ENCODE data around the gene MTM1. TPM values are rescaled to one million over a fixed set of nuclear protein-coding genes. Genes with fewer than 3 reads are reported as not detected.

Gene MTM1
- total RNA-seq, 1 donor = 9.8 TPM

DNA sequence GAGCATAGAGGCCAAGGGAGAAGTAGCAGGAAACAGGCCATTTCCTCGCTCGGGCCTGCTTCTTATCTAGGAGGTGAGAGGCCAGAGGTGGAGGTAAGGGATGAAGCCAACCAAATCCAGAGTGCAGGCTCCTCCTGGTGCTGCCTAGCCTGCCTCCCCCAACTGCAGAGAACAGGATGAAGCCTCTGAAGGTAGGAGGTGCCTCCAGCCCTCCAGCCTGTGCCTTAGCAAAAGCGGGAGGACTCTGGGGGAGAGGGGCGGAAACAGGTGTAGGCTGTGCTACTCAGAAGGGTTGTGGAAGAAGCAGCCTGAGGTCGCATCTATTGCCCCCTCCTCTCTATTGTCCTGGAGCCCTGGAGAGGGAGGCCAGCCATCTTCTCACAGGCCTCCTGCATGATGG is 2.9 kb upstream of the MTM1 start:
- Histone ChIP-seq H3K36me3 (ENCODE audit: insufficient read depth, low read length) (no peaks in the 10 kb centered on the region), H3K9me3 (ENCODE audit: low read depth, low read length) (no peaks in the 10 kb centered on the region), H4K20me1 (ENCODE audit: insufficient read depth, low read length) (peaks cover 3% of the 10 kb centered on the region), H3K27ac (ENCODE audit: low read depth, low read length) (no peak overlapping the region), H3K4me2 (ENCODE audit: insufficient read depth, low read length) (no peak overlapping the region), H3K79me2 (ENCODE audit: insufficient read depth, low read length) (peaks cover 13% of the 10 kb centered on the region), H3K4me3 (ENCODE audit: insufficient read depth, low read length) (no peak overlapping the region), H2AFZ (ENCODE audit: low read length) (no peak overlapping the region), H3K4me1 (ENCODE audit: insufficient read depth, low read length) (peaks cover 6% of the 10 kb centered on the region), H3K27me3 (ENCODE audit: insufficient read depth, low read length) (no peaks in the 10 kb centered on the region)
- no peak for DNase-seq (ENCODE audit: insufficient read length, low spot score, missing footprints)
- TF ChIP-seq, protein P1, sequence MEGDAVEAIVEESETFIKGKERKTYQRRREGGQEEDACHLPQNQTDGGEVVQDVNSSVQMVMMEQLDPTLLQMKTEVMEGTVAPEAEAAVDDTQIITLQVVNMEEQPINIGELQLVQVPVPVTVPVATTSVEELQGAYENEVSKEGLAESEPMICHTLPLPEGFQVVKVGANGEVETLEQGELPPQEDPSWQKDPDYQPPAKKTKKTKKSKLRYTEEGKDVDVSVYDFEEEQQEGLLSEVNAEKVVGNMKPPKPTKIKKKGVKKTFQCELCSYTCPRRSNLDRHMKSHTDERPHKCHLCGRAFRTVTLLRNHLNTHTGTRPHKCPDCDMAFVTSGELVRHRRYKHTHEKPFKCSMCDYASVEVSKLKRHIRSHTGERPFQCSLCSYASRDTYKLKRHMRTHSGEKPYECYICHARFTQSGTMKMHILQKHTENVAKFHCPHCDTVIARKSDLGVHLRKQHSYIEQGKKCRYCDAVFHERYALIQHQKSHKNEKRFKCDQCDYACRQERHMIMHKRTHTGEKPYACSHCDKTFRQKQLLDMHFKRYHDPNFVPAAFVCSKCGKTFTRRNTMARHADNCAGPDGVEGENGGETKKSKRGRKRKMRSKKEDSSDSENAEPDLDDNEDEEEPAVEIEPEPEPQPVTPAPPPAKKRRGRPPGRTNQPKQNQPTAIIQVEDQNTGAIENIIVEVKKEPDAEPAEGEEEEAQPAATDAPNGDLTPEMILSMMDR (IDR thresholded peaks at IDR 0.05; ENCODE audit: extremely low read depth, low read depth, low read length) = no peak

DNA sequence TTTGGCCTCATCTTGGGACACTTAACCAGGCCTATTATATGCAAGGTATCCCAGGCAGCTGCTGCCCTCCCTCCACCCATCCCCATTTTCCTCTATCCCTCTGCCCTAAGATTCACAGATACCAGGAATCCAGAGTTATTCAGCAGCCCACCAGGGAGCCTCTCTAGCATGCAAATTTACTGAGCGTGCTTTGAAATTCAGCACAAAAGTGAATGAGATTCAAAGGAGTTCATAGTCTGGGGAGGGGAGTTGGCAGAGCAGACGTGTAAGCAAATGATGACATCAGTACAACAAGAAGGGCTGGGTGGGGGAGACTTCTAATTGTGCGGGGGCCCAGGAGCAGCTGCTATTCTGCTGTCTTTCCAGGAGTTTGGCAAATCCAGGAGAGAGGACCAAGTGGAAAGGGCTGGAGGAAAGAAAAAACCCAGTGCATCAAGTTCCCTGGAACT is 1.7 kb upstream of the MTM1 start:
- Histone ChIP-seq H3K9me3 (ENCODE audit: low read depth, low read length) (no peaks in the 10 kb centered on the region), H3K4me3 (ENCODE audit: insufficient read depth, low read length) (no peak overlapping the region), H4K20me1 (ENCODE audit: insufficient read depth, low read length) (peaks cover 3% of the 10 kb centered on the region), H3K79me2 (ENCODE audit: insufficient read depth, low read length) (peaks cover 23% of the 10 kb centered on the region), H3K27me3 (ENCODE audit: insufficient read depth, low read length) (no peaks in the 10 kb centered on the region), H3K36me3 (ENCODE audit: insufficient read depth, low read length) (no peaks in the 10 kb centered on the region), H2AFZ (ENCODE audit: low read length) (no peak overlapping the region), H3K4me1 (ENCODE audit: insufficient read depth, low read length) (peaks cover 6% of the 10 kb centered on the region), H3K27ac (ENCODE audit: low read depth, low read length) (no peak overlapping the region), H3K4me2 (ENCODE audit: insufficient read depth, low read length) (no peak overlapping the region)
- no peak for DNase-seq (ENCODE audit: insufficient read length, low spot score, missing footprints)
- TF ChIP-seq, protein P1 (IDR thresholded peaks at IDR 0.05; ENCODE audit: extremely low read depth, low read depth, low read length) = no peak

GRCh38 chrX:150567645-150568319 is 639 bp upstream of the MTM1 start:
- no peak overlapping the region for H3K27ac ChIP-seq (ENCODE audit: low read depth, low read length)
- H3K4me2 ChIP-seq (ENCODE audit: insufficient read depth, low read length) = peak overlapping the region; percentile 78
- no peaks in the 10 kb centered on the region for H3K36me3 ChIP-seq (ENCODE audit: insufficient read depth, low read length)
- H4K20me1 ChIP-seq (ENCODE audit: insufficient read depth, low read length) = peaks cover 7% of the 10 kb centered on the region
- DNase-seq (ENCODE audit: insufficient read length, low spot score, missing footprints) = no peak
- H3K4me1 ChIP-seq (ENCODE audit: insufficient read depth, low read length) = peaks cover 6% of the 10 kb centered on the region
- TF ChIP-seq, protein P1 (IDR thresholded peaks at IDR 0.05; ENCODE audit: extremely low read depth, low read depth, low read length) = no peak
- peaks cover 33% of the 10 kb centered on the region for H3K79me2 ChIP-seq (ENCODE audit: insufficient read depth, low read length)
- H3K9me3 ChIP-seq (ENCODE audit: low read depth, low read length) = no peaks in the 10 kb centered on the region
- H3K27me3 ChIP-seq (ENCODE audit: insufficient read depth, low read length) = no peaks in the 10 kb centered on the region
- peak overlapping the region; percentile 89 for H2AFZ ChIP-seq (ENCODE audit: low read length)
- peak overlapping the region; percentile 80 for H3K4me3 ChIP-seq (ENCODE audit: insufficient read depth, low read length)

- DNase-seq (ENCODE audit: insufficient read length, low spot score, missing footprints) = no peak
- H4K20me1 ChIP-seq (ENCODE audit: insufficient read depth, low read length) = peaks cover 7% of the 10 kb centered on the region
- H3K36me3 ChIP-seq (ENCODE audit: insufficient read depth, low read length) = no peaks in the 10 kb centered on the region
- H3K9me3 ChIP-seq (ENCODE audit: low read depth, low read length) = no peaks in the 10 kb centered on the region
- H2AFZ ChIP-seq (ENCODE audit: low read length) = peak overlapping the region; percentile 74
- H3K27ac ChIP-seq (ENCODE audit: low read depth, low read length) = peak overlapping the region; percentile 48
- peak overlapping the region; percentile 83 for H3K4me2 ChIP-seq (ENCODE audit: insufficient read depth, low read length)
- peak overlapping the region; percentile 80 for H3K4me3 ChIP-seq (ENCODE audit: insufficient read depth, low read length)
- peaks cover 6% of the 10 kb centered on the region for H3K4me1 ChIP-seq (ENCODE audit: insufficient read depth, low read length)
- TF ChIP-seq, protein P1 (IDR thresholded peaks at IDR 0.05; ENCODE audit: extremely low read depth, low read depth, low read length) = no peak
- peaks cover 46% of the 10 kb centered on the region for H3K79me2 ChIP-seq (ENCODE audit: insufficient read depth, low read length)
- no peaks in the 10 kb centered on the region for H3K27me3 ChIP-seq (ENCODE audit: insufficient read depth, low read length)
Measured at GRCh38 chrX:150569155-150569477, 695 bp downstream of the MTM1 start.
